Loucy (cell line): ENCODE data around the gene RAD51B.
A peak's percentile ranks its signal among the peaks of the same experiment; 100 is the strongest.

Experiments used
- H2AFZ ChIP-seq: fragments of 200-600 bp; sonication (generic); 2 replicates; pipeline ENCODE4 v1.6.0; 2016; ENCODE audit warnings: antibody characterized with exemption, mild to moderate bottlenecking, low read length, moderate library complexity
- H3F3A ChIP-seq: fragments of 200-600 bp; 2 replicates; pipeline ENCODE4 v1.6.0; 2016; ENCODE audit warnings: antibody characterized with exemption, low read depth, mild to moderate bottlenecking
- H3K27me3 ChIP-seq: fragments of 200-600 bp; sonication (generic); 2 replicates; pipeline ENCODE4 v1.6.1; 2014; ENCODE audit warnings: low read length, mild to moderate bottlenecking; ENCODE audit not compliant: insufficient read depth, poor library complexity, severe bottlenecking
- H3K36me3 ChIP-seq: fragments of 200-600 bp; sonication (generic); 2 replicates; pipeline ENCODE4 v1.6.1; 2016; ENCODE audit warnings: low read length; ENCODE audit not compliant: insufficient read depth
- H3K4me1 ChIP-seq: fragments of 200-600 bp; sonication (generic); 2 replicates; pipeline ENCODE4 v1.5.1; 2014; ENCODE audit warnings: low read length, mild to moderate bottlenecking; ENCODE audit not compliant: insufficient read depth, poor library complexity, severe bottlenecking
- H3K4me2 ChIP-seq: fragments of 200-600 bp; sonication (generic); 2 replicates; pipeline ENCODE4 v1.6.0; 2014; ENCODE audit warnings: antibody characterized with exemption, low read length, low read depth, mild to moderate bottlenecking; ENCODE audit not compliant: poor library complexity, severe bottlenecking
- H3K4me3 ChIP-seq: fragments of 200-600 bp; sonication (generic); 2 replicates; pipeline ENCODE4 v1.5.1; 2014; ENCODE audit warnings: low read length, mild to moderate bottlenecking, mixed read lengths; ENCODE audit not compliant: poor library complexity, severe bottlenecking
- H3K79me2 ChIP-seq: fragments of 200-600 bp; sonication (generic); 2 replicates; pipeline ENCODE4 v1.6.1; 2014; ENCODE audit warnings: low read length; ENCODE audit not compliant: insufficient read depth
- H3K9ac ChIP-seq: fragments of 200-600 bp; sonication (generic); 2 replicates; pipeline ENCODE4 v1.6.0; 2014; ENCODE audit warnings: mild to moderate bottlenecking, low read depth, low read length, moderate library complexity; ENCODE audit not compliant: poor library complexity, severe bottlenecking
- H3K9me2 ChIP-seq: fragments of 200-600 bp; sonication (generic); replicated peaks from 2 replicates; pipeline ENCODE4 v1.6.1; 2016; ENCODE audit warnings: low read depth, low read length, mixed read lengths
- H3K9me3 ChIP-seq: fragments of 200-600 bp; sonication (generic); 2 replicates; pipeline ENCODE4 v1.6.1; 2014; ENCODE audit warnings: mild to moderate bottlenecking, antibody characterized with exemption, low read length, low read depth; ENCODE audit not compliant: insufficient read depth
- H4K20me1 ChIP-seq: fragments of 200-600 bp; sonication (generic); 2 replicates; pipeline ENCODE4 v1.6.0; 2014; ENCODE audit warnings: antibody characterized with exemption, low read length, mild to moderate bottlenecking; ENCODE audit not compliant: insufficient read depth, poor library complexity, severe bottlenecking
- EZH2phosphoT487 ChIP-seq: fragments of 200-600 bp; IDR thresholded peaks from 2 replicates; pipeline ENCODE4 v1.6.1; 2018; ENCODE audit warnings: antibody characterized with exemption, mild to moderate bottlenecking, moderate library complexity, borderline replicate concordance
- TF ChIP-seq, protein P1 (sequence below): fragments of 200-600 bp; sonication (generic); conservative IDR thresholded peaks from 2 replicates; pipeline ENCODE4 v1.5.1; 2014; ENCODE audit warnings: mild to moderate bottlenecking, antibody characterized with exemption, low read length

RAD51B gene

DNA sequence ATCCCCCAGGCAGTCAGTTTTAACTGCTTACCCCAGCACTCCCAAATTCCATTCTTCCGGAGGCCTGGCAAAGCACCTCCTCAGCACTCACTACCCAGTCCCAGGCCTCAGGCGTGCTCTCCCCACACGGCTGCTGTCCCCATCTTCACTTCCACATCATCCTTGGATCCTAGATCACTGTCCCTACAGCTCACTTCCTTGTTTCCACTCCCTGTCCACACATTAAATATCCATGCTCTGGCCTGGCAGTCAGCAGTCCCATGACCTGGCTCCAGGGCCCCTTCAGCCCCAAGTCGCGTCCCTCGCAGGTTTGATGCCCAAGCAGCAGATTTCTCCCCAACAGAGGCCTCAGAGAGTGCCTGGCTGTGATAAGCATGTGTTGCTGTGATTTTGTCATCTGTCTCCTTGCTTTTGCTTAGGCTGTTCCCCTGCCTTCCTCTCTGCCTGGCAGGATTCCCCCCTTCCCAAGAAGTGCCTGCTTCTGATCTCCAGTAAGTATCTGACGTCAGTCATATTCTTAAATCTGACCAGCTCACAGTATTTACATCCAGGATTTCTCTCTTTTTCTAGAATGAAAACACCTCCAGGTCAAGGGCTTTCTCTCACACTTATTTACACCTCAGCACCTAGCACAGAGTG, 731.6 kb downstream of the RAD51B start:
- H4K20me1 ChIP-seq: no peaks in the 10 kb centered on the region
- H3K4me3 ChIP-seq: no peak overlapping the region
- no peak overlapping the region for H3K9ac ChIP-seq
- H3K9me2 ChIP-seq: no peaks in the 10 kb centered on the region
- peaks cover 49% of the 10 kb centered on the region for H3K4me1 ChIP-seq
- H3K27me3 ChIP-seq: no peaks in the 10 kb centered on the region
- no peaks in the 10 kb centered on the region for H3F3A ChIP-seq
- no peaks in the 10 kb centered on the region for H3K79me2 ChIP-seq
- TF ChIP-seq, protein P1, sequence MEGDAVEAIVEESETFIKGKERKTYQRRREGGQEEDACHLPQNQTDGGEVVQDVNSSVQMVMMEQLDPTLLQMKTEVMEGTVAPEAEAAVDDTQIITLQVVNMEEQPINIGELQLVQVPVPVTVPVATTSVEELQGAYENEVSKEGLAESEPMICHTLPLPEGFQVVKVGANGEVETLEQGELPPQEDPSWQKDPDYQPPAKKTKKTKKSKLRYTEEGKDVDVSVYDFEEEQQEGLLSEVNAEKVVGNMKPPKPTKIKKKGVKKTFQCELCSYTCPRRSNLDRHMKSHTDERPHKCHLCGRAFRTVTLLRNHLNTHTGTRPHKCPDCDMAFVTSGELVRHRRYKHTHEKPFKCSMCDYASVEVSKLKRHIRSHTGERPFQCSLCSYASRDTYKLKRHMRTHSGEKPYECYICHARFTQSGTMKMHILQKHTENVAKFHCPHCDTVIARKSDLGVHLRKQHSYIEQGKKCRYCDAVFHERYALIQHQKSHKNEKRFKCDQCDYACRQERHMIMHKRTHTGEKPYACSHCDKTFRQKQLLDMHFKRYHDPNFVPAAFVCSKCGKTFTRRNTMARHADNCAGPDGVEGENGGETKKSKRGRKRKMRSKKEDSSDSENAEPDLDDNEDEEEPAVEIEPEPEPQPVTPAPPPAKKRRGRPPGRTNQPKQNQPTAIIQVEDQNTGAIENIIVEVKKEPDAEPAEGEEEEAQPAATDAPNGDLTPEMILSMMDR: no peak
- TF ChIP-seq EZH2phosphoT487: no peak
- no peak overlapping the region for H3K4me2 ChIP-seq
- H2AFZ ChIP-seq: no peak overlapping the region
- H3K9me3 ChIP-seq: no peaks in the 10 kb centered on the region
- no peaks in the 10 kb centered on the region for H3K36me3 ChIP-seq

- H3K9me2 ChIP-seq: no peaks in the 10 kb centered on the region
- H4K20me1 ChIP-seq: no peaks in the 10 kb centered on the region
- H3K9ac ChIP-seq: no peak overlapping the region
- no peaks in the 10 kb centered on the region for H3K27me3 ChIP-seq
- no peaks in the 10 kb centered on the region for H3K36me3 ChIP-seq
- no peak overlapping the region for H3K4me3 ChIP-seq
- TF ChIP-seq, protein P1: no peak
- no peak for TF ChIP-seq EZH2phosphoT487
- no peaks in the 10 kb centered on the region for H3K79me2 ChIP-seq
- H2AFZ ChIP-seq: no peak overlapping the region
- H3K9me3 ChIP-seq: no peaks in the 10 kb centered on the region
- H3F3A ChIP-seq: no peaks in the 10 kb centered on the region
- H3K4me1 ChIP-seq: peaks cover 58% of the 10 kb centered on the region
- peak overlapping the region; percentile 4 for H3K4me2 ChIP-seq
Observed at GRCh38 chr14:68552075-68552474, 732.5 kb downstream of the RAD51B start.

DNA sequence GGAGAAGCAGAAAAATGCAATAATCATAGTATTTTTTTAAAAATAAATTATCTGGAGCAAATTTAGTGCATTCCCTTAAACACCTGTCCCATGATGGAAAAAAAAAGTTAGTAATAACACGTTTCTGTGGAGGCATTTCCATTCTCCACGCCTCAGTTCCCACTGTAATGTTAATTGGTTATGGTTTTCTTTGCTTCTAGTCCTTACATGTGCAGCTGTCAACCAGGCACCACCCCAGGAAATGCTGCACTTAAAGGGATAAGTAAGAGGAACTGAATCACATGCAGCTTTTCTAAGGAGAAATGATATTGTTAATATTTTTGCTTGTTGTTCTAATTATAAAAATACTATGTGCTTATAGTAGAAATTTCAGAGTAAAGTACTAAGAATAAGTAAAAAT, 733.0 kb downstream of the RAD51B start:
- peaks cover 63% of the 10 kb centered on the region for H3K4me1 ChIP-seq
- no peak overlapping the region for H3K9ac ChIP-seq
- no peaks in the 10 kb centered on the region for H3K9me2 ChIP-seq
- H3K4me2 ChIP-seq: peak overlapping the region; percentile 4
- H2AFZ ChIP-seq: no peak overlapping the region
- no peak for TF ChIP-seq EZH2phosphoT487
- TF ChIP-seq, protein P1: no peak
- H3K9me3 ChIP-seq: no peaks in the 10 kb centered on the region
- H3K36me3 ChIP-seq: no peaks in the 10 kb centered on the region
- no peaks in the 10 kb centered on the region for H3K79me2 ChIP-seq
- H3K27me3 ChIP-seq: no peaks in the 10 kb centered on the region
- H4K20me1 ChIP-seq: no peaks in the 10 kb centered on the region
- no peak overlapping the region for H3K4me3 ChIP-seq
- no peaks in the 10 kb centered on the region for H3F3A ChIP-seq
